Measurements from ENCODE around the gene RUBCNL. TPM values are rescaled to one million over a fixed set of nuclear protein-coding genes. Genes with fewer than 3 reads are reported as not detected.

The RUBCNL gene
- total RNA-seq, 1 experiment from 2014 or later = 1.4 TPM

DNA sequence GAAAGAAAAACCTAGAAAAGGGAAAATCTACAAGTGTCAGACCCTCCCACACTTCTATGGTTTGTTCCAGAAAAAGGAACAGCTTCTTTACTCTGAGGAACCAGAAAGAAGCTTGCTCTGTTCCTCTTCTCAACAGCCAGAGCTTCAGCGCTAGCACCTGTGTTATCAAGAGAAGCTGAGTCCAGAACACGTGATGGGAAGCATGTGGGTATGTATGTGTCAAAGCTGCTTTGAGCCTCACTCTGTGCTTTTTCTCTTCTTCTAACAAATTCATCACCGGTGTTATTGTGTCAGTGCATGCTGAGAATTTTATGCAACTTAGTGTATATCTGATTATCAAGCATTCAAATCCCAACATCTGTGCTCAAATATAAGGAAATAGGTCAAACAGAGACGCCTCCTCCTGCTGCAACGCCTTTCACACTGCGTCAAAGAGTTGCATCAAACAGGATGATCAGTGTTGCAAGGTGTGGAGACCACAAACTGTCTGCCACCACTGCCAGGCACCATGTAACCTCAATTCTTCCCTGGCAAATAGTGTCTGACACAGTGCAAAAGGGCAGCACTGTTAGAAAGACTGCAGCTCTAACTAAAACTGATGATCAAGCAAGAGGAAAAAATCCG lies 91.4 kb downstream of the RUBCNL start:
- no peak overlapping the region; a peak in 1 of 5 replicates for H3K4me3 Mint-ChIP-seq
- no peak overlapping the region for H2BK15ac ChIP-seq (ENCODE audit: low read depth, low read length)
- H3K14ac ChIP-seq (ENCODE audit: insufficient read depth, low read length) = no peak overlapping the region
- H3K4me1 ChIP-seq (ENCODE audit: insufficient read depth, low read length) = no peaks in the 10 kb centered on the region; the same call in 1 of the 2 replicates
- H4K8ac ChIP-seq (replicated peaks; ENCODE audit: insufficient read length, low read depth, low read length) = no peak overlapping the region
- H3K27me3 ChIP-seq (ENCODE audit: insufficient read depth, low read length) = no peaks in the 10 kb centered on the region
- no peak overlapping the region for H2BK12ac ChIP-seq (ENCODE audit: insufficient read length, low read depth, low read length)
- H2AFZ ChIP-seq (ENCODE audit: low read length) = no peak overlapping the region
- no peak for DNase-seq
- peaks cover 1% of the 10 kb centered on the region for H3K27me3 Mint-ChIP-seq (ENCODE audit: low read depth)
- H3K4ac ChIP-seq (ENCODE audit: low read depth, low read length) = no peak overlapping the region
- H3K36me3 Mint-ChIP-seq (ENCODE audit: insufficient read depth in 1 of 3, low read depth in 3 of 3) = peaks cover 0 to 5% (median 0%) of the 10 kb centered on the region in 3 experiments; a peak in 2 of 7 replicates
- H2BK20ac ChIP-seq (ENCODE audit: low read depth, low read length, poor library complexity, severe bottlenecking) = no peak overlapping the region
- H2BK5ac ChIP-seq (ENCODE audit: insufficient read length, low read length) = no peak overlapping the region
- H3T11ph ChIP-seq (ENCODE audit: low read length) = no peak overlapping the region
- no peak overlapping the region for H4K91ac ChIP-seq (ENCODE audit: insufficient read length, low read depth, low read length)
- H3K4me1 Mint-ChIP-seq = peaks cover 10% of the 10 kb centered on the region in 2 experiments
- H3K79me1 ChIP-seq (ENCODE audit: insufficient read depth, low read depth, low read length, poor library complexity, severe bottlenecking) = no peaks in the 10 kb centered on the region
- no peak overlapping the region for H3K27ac ChIP-seq (ENCODE audit: insufficient read length, low read depth, low read length)
- H3K9me3 ChIP-seq (ENCODE audit: control insufficient read depth, low read depth, low read length) = no peaks in the 10 kb centered on the region
- H3K27ac Mint-ChIP-seq = no peak overlapping the region
- H3K79me2 ChIP-seq (ENCODE audit: insufficient read depth, low read length) = no peaks in the 10 kb centered on the region
- H3K4me2 ChIP-seq (ENCODE audit: insufficient read depth, insufficient read length, low read length) = no peak overlapping the region
- H3K23me2 ChIP-seq (ENCODE audit: insufficient read length, low read depth, low read length, poor library complexity, severe bottlenecking) = no peaks in the 10 kb centered on the region
- H3K18ac ChIP-seq (ENCODE audit: insufficient read length, low read depth, low read length) = no peak overlapping the region
- WGBS (ENCODE audit: extremely low coverage, insufficient read length, low lambda C conversion rate) = no CpG with 5 or more reads among the region's 7 CpGs
- H4K5ac ChIP-seq (ENCODE audit: insufficient read length, low read depth, low read length) = no peak overlapping the region
- no peaks in the 10 kb centered on the region for H4K20me1 ChIP-seq (ENCODE audit: control insufficient read depth, insufficient read depth, insufficient read length)
- no peak overlapping the region for H2BK120ac ChIP-seq (ENCODE audit: low read depth, low read length, poor library complexity, severe bottlenecking)
- TF ChIP-seq, protein P1, sequence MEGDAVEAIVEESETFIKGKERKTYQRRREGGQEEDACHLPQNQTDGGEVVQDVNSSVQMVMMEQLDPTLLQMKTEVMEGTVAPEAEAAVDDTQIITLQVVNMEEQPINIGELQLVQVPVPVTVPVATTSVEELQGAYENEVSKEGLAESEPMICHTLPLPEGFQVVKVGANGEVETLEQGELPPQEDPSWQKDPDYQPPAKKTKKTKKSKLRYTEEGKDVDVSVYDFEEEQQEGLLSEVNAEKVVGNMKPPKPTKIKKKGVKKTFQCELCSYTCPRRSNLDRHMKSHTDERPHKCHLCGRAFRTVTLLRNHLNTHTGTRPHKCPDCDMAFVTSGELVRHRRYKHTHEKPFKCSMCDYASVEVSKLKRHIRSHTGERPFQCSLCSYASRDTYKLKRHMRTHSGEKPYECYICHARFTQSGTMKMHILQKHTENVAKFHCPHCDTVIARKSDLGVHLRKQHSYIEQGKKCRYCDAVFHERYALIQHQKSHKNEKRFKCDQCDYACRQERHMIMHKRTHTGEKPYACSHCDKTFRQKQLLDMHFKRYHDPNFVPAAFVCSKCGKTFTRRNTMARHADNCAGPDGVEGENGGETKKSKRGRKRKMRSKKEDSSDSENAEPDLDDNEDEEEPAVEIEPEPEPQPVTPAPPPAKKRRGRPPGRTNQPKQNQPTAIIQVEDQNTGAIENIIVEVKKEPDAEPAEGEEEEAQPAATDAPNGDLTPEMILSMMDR (conservative IDR thresholded peaks at IDR 0.05) = no peak
- peaks cover 0 to 4% of the 10 kb centered on the region in 2 experiments; a peak in 2 of 5 replicates for H3K9me3 Mint-ChIP-seq
- H3K9ac ChIP-seq (ENCODE audit: extremely low read depth, insufficient read length, low read length) = no peak overlapping the region
- H2AK5ac ChIP-seq (ENCODE audit: insufficient read length, low read length) = no peak overlapping the region
- no peak overlapping the region for H3K56ac ChIP-seq (ENCODE audit: insufficient read length, low read depth, low read length)
- no peak overlapping the region for H3K23ac ChIP-seq (ENCODE audit: insufficient read length, low read depth, low read length)
